ENCODE data around the gene SLC5A12. TPM values are rescaled to one million over a fixed set of nuclear protein-coding genes. Genes with fewer than 3 reads are reported as not detected.
"Not testable (repeated sequence)": the region's sequence is repeated elsewhere in the genome, so short reads cannot be mapped to it uniquely, and the experiment has no call there.

Gene SLC5A12
- total RNA-seq, 1 experiment from 2014 or later = 0.82 TPM

GRCh38 chr11:26649884-26650283 lies 72.0 kb downstream of the SLC5A12 start:
- H3K9me3 ChIP-seq = no peaks in the 10 kb centered on the region
- H3K4me3 Mint-ChIP-seq (ENCODE audit: unreplicated experiment) = no peak overlapping the region
- H3K4me1 Mint-ChIP-seq (ENCODE audit: low read depth, unreplicated experiment) = peaks cover 5% of the 10 kb centered on the region
- peak; percentile 69 to 73 for DNase-seq
- H3K4me3 ChIP-seq (ENCODE audit: low read depth, low read length) = no peak overlapping the region
- H3K36me3 ChIP-seq (ENCODE audit: control insufficient read depth, insufficient read depth, low read length) = no peaks in the 10 kb centered on the region
- peak; percentile 76 to 87 for TF ChIP-seq CTCF (IDR thresholded peaks at IDR 0.05; ENCODE audit: insufficient read depth in 1 of 2, low read depth in 1 of 2, low read length in 1 of 2, severe bottlenecking in 1 of 2, unreplicated experiment in 1 of 2)
- POLR2A ChIA-PET = no interaction called here
- H3K27ac Mint-ChIP-seq (ENCODE audit: unreplicated experiment) = no peak overlapping the region
- intact Hi-C loops (cut with micrococcal nuclease; ENCODE audit: unreplicated experiment) = loop anchor here (1.0 kb wide), 2 partner anchors 127 to 353 kb away; no protein-coding TSS in a partner anchor
- H3K27me3 ChIP-seq (replicated peaks; ENCODE audit: control insufficient read depth, insufficient read depth, low read length) = no peaks in the 10 kb centered on the region
- peaks cover 4% of the 10 kb centered on the region for H3K27me3 Mint-ChIP-seq (ENCODE audit: insufficient read depth, unreplicated experiment)
- BruUV-seq (replicated peaks) = no TSS peak
- CTCF ChIA-PET = no interaction called here
- H3K36me3 Mint-ChIP-seq (ENCODE audit: insufficient read depth, unreplicated experiment) = no peaks in the 10 kb centered on the region
- H3K4me1 ChIP-seq = no peaks in the 10 kb centered on the region
- H3K9me3 Mint-ChIP-seq (ENCODE audit: unreplicated experiment) = no peaks in the 10 kb centered on the region

- H3K27me3 ChIP-seq (replicated peaks; ENCODE audit: control insufficient read depth, insufficient read depth, low read length); H3K4me1 Mint-ChIP-seq (ENCODE audit: low read depth, unreplicated experiment); BruUV-seq (replicated peaks); H3K4me3 Mint-ChIP-seq (ENCODE audit: unreplicated experiment); POLR2A ChIA-PET; H3K36me3 ChIP-seq (ENCODE audit: control insufficient read depth, insufficient read depth, low read length); CTCF ChIA-PET; H3K36me3 Mint-ChIP-seq (ENCODE audit: insufficient read depth, unreplicated experiment); H3K27me3 Mint-ChIP-seq (ENCODE audit: insufficient read depth, unreplicated experiment); H3K4me1 ChIP-seq; H3K4me3 ChIP-seq (ENCODE audit: low read depth, low read length); DNase-seq; H3K9me3 Mint-ChIP-seq (ENCODE audit: unreplicated experiment); intact Hi-C loops (cut with micrococcal nuclease; ENCODE audit: unreplicated experiment); H3K27ac Mint-ChIP-seq (ENCODE audit: unreplicated experiment); H3K9me3 ChIP-seq: not testable (repeated sequence)
Observed at GRCh38 chr11:26643314-26643713, 78.5 kb downstream of the SLC5A12 start.

GRCh38 chr11:26632691-26633159 lies 89.1 kb downstream of the SLC5A12 start:
- no peak overlapping the region for H3K27ac Mint-ChIP-seq (ENCODE audit: unreplicated experiment)
- Histone ChIP-seq H3K27me3 (replicated peaks; ENCODE audit: control insufficient read depth, insufficient read depth, low read length) (no peaks in the 10 kb centered on the region), H3K36me3 (ENCODE audit: control insufficient read depth, insufficient read depth, low read length) (no peaks in the 10 kb centered on the region), H3K4me3 (ENCODE audit: low read depth, low read length) (no peak overlapping the region), H3K4me1 (no peaks in the 10 kb centered on the region), H3K9me3 (no peaks in the 10 kb centered on the region)
- no peaks in the 10 kb centered on the region for H3K36me3 Mint-ChIP-seq (ENCODE audit: insufficient read depth, unreplicated experiment)
- no peaks in the 10 kb centered on the region for H3K9me3 Mint-ChIP-seq (ENCODE audit: unreplicated experiment)
- BruUV-seq (replicated peaks) = no TSS peak
- no peak overlapping the region for H3K4me3 Mint-ChIP-seq (ENCODE audit: unreplicated experiment)
- CTCF ChIA-PET = no interaction called here
- DNase-seq = no peak
- POLR2A ChIA-PET = no interaction called here
- no peaks in the 10 kb centered on the region for H3K4me1 Mint-ChIP-seq (ENCODE audit: low read depth, unreplicated experiment)
- intact Hi-C loops (cut with micrococcal nuclease; ENCODE audit: unreplicated experiment) = no loop called here
- no peaks in the 10 kb centered on the region for H3K27me3 Mint-ChIP-seq (ENCODE audit: insufficient read depth, unreplicated experiment)
- TF ChIP-seq CTCF (IDR thresholded peaks at IDR 0.05; ENCODE audit: insufficient read depth in 1 of 2, low read depth in 1 of 2, low read length in 1 of 2, severe bottlenecking in 1 of 2, unreplicated experiment in 1 of 2) = no peak

GRCh38 chr11:26626346-26626745 lies 95.5 kb downstream of the SLC5A12 start:
- Mint-ChIP-seq H3K4me1 (ENCODE audit: low read depth, unreplicated experiment) (no peaks in the 10 kb centered on the region), H3K4me3 (ENCODE audit: unreplicated experiment) (no peak overlapping the region), H3K27ac (ENCODE audit: unreplicated experiment) (no peak overlapping the region), H3K36me3 (ENCODE audit: insufficient read depth, unreplicated experiment) (no peaks in the 10 kb centered on the region), H3K27me3 (ENCODE audit: insufficient read depth, unreplicated experiment) (peaks cover 3% of the 10 kb centered on the region), H3K9me3 (ENCODE audit: unreplicated experiment) (no peaks in the 10 kb centered on the region)
- TF ChIP-seq CTCF (IDR thresholded peaks at IDR 0.05; ENCODE audit: insufficient read depth in 1 of 2, low read depth in 1 of 2, low read length in 1 of 2, severe bottlenecking in 1 of 2, unreplicated experiment in 1 of 2) = no peak
- no peaks in the 10 kb centered on the region for H3K4me1 ChIP-seq
- intact Hi-C loops (cut with micrococcal nuclease; ENCODE audit: unreplicated experiment) = no loop called here
- no peak for DNase-seq
- no peaks in the 10 kb centered on the region for H3K27me3 ChIP-seq (replicated peaks; ENCODE audit: control insufficient read depth, insufficient read depth, low read length)
- ChIA-PET CTCF (no interaction called here), POLR2A (no interaction called here)
- no peak overlapping the region for H3K4me3 ChIP-seq (ENCODE audit: low read depth, low read length)
- no peaks in the 10 kb centered on the region for H3K36me3 ChIP-seq (ENCODE audit: control insufficient read depth, insufficient read depth, low read length)
- BruUV-seq (replicated peaks) = no TSS peak
- H3K9me3 ChIP-seq = no peaks in the 10 kb centered on the region
